LNCaP clone FGC (cell line): ENCODE results near the gene SLC12A5.
"Not testable (repeated sequence)": the region's sequence is repeated elsewhere in the genome, so short reads cannot be mapped to it uniquely, and the experiment has no call there.

Source experiments
- DNase-seq: peaks from one replicate; pipeline ENCODE4 v3.0.0-alpha.2; 2011; ENCODE audit warnings: low read depth
- H3K4me3 ChIP-seq: 2 replicates; pipeline ENCODE4 v1.5.1; 2011; ENCODE audit warnings: mild to moderate bottlenecking, low read depth, low read length, control low read depth
- CTCF ChIP-seq: IDR thresholded peaks from 2 replicates; pipeline ENCODE4 v1.5.1; 2012; ENCODE audit warnings: mild to moderate bottlenecking; ENCODE audit not compliant: control insufficient read depth, insufficient read depth; ENCODE audit errors: extremely low read depth

Gene SLC12A5

GRCh38 chr20:45993197-45993951, 35.6 kb upstream of the SLC12A5 start:
- H3K4me3 ChIP-seq, result no peak overlapping the region
- DNase-seq, result no peak
- no peak for TF ChIP-seq CTCF

- no peak for TF ChIP-seq CTCF
Observed at GRCh38 chr20:45994761-45995493, 34.1 kb upstream of the SLC12A5 start.

GRCh38 chr20:45995495-45996097, 33.4 kb upstream of the SLC12A5 start:
- H3K4me3 ChIP-seq, result not testable (repeated sequence)
- peak; percentile 87 for DNase-seq

More at GRCh38 chr20:45994761-45995493, 34.1 kb upstream of the SLC12A5 start:
- DNase-seq, result no peak
- no peak overlapping the region for H3K4me3 ChIP-seq

GRCh38 chr20:45997187-45997586, 31.8 kb upstream of the SLC12A5 start:
- DNase-seq, result no peak
- no peak for TF ChIP-seq CTCF
- no peak overlapping the region for H3K4me3 ChIP-seq

- no peak for TF ChIP-seq CTCF
- no peak for DNase-seq
Observed at GRCh38 chr20:45998337-45998736, 30.7 kb upstream of the SLC12A5 start.

GRCh38 chr20:45998761-45999160, 30.3 kb upstream of the SLC12A5 start:
- no peak for DNase-seq
- TF ChIP-seq CTCF, result no peak
- no peak overlapping the region for H3K4me3 ChIP-seq

More at GRCh38 chr20:45998337-45998736, 30.7 kb upstream of the SLC12A5 start:
- no peak overlapping the region for H3K4me3 ChIP-seq

GRCh38 chr20:45999557-46000261, 29.3 kb upstream of the SLC12A5 start:
- DNase-seq, result no peak
- no peak for TF ChIP-seq CTCF
- H3K4me3 ChIP-seq, result no peak overlapping the region
